HG02970 (cell line): Measurements from ENCODE around the gene ARPC2.

ENCODE experiments used
- ATAC-seq: cut with Tn5 transposase; IDR thresholded peaks from one replicate; pipeline ENCODE4 v1.9.1; 2021; ENCODE audit warnings: mild to moderate bottlenecking, moderate library complexity, moderate number of reproducible peaks; ENCODE audit not compliant: unreplicated experiment, low FRiP score

Gene ARPC2

DNA sequence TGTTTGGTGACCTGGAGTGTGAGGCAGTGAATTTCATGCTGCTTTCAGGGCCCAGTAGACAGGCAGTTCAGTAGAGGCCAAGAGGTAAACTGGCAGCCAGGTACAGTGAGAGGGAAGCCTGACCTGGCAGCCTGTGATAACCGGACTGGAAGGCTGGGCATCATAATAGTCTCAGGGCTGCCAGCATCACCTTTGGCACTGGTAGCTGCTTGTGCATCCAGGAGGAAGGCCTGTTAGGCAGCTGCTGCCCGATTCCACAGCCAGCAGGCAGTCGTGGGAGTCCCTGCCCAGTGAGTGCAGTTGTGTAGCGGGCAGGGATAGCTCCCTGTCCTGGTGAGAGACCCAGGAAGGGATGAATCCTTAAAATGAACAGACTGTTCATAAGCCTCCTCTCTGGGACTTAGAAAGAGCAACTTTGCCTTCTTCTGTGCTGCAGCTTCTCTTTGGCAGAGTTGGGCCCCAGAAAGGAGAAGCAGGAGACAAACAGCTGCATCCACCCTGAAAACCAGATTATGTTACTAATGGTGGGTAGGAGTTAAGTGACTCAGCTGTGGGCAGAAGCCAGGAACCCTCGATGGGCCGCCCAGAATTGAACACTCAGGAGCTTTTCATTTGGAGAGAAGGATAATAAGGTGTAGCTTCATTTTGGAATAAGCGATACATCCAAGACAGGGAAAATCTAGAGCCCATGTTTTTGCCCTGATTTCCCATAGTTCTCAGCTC lies 35.7 kb downstream of the ARPC2 start:
- no peak for ATAC-seq

DNA sequence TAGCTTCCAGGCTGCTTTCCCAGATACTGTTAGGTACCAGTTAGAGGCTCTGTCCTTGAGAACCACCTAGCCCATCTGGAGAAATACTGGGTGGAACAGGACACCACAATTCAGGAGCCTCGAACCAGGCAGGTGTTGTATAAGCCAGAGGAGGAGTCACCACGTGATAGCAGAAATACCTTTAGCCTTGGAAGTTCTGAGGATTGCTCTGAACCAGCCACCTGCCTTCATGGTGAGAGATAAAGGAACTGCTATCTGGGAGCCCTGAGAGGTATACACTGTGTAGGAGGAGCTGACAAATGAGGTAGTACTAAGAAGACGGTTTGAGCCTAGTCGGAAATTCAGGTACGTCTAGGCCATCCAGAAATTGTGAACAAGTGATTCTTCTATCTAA lies 36.2 kb downstream of the ARPC2 start:
- no peak for ATAC-seq

DNA sequence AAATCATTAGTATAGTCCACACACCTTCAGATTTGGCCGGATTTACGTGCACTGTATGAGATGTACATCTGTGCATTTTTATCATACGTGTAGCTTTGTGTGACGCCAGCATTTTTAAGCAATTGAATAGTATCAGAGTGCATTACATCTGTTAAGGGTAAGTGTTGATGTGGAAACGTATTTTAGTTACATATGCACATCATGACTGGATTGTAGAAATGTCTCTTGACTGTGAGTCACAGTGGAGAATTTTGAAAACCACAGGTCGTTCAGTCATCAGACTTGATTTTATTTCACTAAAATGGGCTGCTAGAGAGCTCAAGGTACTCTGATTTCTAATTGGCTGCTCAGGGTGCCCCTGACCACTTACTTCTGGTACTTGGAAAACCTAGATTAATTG lies 38.5 kb downstream of the ARPC2 start:
- no peak for ATAC-seq

DNA sequence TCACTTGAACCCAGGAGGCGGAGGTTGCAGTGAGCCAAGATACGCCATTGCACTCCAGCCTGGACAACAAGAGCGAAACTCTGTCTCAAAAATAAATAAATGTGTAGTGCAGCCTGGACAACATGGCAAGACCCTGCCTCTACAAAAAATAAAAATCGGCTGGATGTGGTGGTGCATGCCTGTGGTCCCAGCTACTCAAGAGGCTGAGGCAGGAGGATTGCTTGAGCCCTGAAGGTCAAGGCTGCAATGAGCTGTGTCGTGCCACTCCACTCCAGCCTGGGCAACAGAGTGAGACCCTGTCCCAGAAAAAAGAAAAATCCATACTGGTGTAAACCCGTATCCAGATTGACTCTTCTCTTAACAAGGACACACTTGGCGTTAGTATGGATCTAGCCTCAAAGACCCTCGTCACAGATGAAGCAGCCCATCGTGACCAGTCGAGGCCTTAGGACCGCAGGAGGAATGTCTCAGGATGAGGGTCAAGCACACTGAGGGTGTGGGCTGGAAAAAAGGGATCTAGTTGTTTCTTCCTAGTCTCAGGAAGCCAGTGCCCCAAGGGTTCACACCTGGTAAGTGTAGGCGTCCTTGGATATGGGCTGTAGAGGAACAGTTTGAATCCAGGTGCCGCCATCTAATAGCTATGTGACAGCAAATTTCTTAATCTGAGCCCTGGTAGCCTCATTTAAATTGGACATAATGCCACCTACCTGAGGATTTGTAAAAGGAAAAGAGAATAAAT lies 39.8 kb downstream of the ARPC2 start:
- peak; percentile 12 for ATAC-seq

DNA sequence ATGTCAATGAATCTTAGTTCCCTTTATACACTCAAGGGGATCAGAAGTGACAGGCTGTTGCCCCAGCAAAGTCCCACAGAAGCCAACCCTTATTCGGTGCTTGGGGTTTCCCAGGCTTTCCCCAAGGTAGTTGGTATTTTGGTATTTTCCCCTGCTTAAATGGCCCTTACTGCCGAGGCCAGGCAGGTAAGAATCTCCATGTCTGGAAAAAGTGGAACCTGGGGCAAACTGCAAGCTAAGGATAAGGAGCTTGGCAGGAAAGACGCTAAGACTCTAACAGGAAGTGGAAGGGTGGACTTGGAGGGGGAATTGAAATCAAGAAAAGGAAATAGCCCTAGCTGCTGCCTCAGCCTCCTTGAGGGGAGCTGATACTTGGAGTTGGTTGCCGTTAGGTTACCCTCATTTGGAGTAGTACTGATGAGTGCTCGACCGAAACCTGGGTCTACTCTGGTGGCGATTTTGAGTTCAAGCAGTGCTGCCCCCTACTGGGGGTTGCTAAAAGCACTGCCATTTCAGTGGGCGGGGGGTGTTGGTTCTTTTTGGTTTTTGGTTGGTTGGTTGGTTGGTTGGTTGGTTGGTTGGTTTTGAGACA lies 40.5 kb downstream of the ARPC2 start:
- peak; percentile 45 for ATAC-seq

DNA sequence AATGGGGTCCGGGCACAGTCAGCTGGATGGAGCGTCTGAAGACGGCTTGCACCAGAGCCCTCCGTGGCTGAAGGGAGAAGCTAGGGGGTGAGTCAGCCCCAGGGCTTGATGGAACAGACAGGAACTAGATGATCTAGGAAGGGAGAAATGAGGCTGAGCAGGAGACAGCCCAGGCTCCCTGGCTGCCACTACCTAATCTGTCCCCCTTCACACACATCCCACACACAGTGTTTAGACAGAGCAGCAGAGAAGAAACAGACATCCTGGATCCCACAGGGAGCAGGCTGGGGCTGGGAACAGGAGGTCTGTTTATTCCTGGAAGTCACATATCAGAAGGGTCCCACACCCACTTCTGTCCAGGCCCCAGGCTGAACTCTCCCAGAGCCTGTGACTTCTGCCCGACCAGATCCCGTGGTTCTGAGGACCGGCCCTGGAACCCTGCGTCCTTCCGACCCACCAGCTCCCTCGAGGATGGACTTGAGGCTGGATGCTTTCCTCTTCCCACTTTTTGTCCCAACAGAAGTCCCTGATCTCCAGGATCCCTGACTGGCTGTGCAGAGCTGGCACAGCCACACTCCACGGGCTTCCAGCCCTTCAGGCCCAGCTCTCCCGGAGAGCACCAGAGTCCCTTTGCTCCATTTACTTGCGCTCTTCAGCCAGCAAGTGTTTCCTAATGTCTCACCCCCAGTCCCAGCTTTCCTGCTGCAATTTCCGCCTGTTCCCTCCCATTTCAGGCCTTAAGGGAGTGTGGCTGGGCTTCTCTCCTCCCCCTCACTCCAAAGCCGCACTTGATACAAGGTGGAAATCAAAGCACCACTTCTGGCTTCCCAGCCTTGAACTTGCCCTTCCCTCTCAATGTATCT lies 42.3 kb downstream of the ARPC2 start:
- ATAC-seq: no peak

DNA sequence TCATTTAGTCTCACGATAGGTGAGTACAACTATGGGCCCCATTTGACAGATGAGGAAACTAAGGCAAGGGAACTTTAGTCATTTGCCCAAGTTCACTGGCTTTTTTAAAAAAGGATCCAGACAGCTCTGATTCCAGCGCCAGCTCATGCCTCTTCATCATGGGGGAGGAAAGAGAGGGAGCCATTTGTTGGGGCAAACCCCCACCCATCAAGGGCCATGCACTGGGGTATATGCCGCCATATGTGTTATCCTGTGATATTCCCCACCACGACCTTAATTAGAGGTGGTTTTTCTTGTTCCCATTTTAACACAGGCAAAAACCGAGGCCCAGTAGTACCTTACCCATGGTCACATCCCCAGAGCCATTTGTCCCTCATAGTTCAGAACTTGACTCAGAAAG lies 43.2 kb downstream of the ARPC2 start:
- no peak for ATAC-seq

DNA sequence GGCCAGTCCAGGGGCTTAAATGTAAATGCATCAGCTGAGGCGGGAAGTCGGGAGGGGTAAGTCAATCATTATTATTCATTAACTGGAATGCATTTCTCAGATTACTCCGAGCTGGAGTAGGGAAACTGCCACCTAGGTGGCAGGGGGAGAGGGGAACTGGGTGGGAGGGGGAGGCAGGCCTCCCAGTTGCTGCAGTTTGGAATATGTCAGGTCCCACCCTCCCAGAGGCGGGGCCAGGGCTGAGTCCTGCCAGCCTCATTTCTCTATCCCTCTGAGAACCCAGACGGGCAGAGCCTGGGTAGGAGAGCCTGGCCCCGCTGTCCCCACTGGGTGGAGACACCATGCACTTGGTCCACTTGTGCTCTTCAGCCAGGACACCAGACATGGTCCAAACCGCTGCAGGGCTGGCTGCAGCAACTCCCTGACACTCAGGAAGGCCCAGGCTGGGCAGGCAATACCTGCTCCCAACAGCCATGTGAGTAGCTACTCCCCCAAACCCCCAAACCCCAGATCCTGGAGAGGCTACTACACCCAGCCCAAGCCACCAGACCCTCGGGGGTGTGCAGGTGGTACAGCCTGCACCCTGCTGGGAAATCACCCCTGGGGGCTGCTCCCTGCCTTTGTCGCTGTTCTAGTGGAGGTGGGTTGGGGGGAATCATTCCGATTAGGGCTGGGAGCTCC lies 43.9 kb downstream of the ARPC2 start, which contains the start of gene GPBAR1:
Gene GPBAR1, plus strand, starts transcription at position 274 of the 681 bp plus-strand sequence. CDS start 1,710 bp downstream, outside the sequence.
- ATAC-seq: no peak

DNA sequence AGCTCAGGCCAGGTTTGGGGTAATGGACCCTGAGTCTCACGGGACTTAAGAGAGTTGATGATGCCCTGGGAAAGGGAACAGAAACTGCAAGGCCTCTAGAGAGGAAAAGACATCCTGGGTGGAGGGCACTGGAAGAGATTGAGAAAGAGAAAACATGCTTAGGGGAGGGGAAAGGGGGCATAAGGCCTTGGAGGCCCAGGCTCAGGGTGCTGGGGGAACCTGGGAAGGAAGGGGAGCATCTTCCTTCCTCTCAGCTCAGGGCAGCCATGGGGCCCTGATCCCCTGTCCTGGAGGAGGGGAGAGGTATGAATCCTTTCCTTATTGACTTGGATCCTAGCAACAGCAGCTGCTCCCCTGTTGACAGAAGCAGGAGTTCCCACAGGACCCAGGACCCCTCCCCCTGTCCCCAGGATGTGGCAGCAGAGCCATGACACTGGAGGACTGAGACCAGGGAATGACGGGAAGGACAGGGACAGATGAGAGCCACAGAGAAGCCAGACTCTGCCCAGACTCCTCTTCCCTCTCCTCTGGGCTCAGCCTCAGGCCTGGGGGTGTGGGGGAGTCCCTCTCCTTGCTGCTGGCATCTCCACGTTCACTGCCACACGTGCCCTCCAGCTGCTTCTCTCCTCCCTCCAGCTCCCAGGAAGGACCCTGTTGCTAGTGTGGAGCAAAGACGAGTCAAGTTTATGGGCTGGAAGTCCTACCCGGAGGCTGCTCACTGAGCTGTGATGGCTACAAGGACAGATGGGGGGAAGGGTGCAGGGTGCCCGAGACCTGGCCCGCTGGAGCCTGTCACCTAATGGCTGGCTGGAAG lies 44.6 kb downstream of the ARPC2 start:
- ATAC-seq: no peak

DNA sequence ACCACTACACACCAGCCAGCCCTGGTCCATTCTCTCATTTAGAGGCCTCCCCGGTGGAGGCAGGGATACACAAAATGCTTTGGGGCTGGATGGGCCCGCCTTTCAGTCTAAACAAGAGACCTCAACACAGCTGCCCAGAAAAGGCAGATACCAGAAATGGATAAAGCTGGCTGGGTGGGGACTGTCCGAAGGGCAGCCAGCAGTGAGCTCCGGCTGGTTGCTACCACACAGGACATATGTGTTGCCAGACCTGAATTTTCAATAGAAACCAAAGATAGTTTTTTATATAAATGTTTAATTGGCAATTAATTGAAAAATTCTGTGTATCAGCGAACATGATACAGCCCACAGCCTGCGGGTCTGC lies 45.2 kb downstream of the ARPC2 start:
- no peak for ATAC-seq

DNA sequence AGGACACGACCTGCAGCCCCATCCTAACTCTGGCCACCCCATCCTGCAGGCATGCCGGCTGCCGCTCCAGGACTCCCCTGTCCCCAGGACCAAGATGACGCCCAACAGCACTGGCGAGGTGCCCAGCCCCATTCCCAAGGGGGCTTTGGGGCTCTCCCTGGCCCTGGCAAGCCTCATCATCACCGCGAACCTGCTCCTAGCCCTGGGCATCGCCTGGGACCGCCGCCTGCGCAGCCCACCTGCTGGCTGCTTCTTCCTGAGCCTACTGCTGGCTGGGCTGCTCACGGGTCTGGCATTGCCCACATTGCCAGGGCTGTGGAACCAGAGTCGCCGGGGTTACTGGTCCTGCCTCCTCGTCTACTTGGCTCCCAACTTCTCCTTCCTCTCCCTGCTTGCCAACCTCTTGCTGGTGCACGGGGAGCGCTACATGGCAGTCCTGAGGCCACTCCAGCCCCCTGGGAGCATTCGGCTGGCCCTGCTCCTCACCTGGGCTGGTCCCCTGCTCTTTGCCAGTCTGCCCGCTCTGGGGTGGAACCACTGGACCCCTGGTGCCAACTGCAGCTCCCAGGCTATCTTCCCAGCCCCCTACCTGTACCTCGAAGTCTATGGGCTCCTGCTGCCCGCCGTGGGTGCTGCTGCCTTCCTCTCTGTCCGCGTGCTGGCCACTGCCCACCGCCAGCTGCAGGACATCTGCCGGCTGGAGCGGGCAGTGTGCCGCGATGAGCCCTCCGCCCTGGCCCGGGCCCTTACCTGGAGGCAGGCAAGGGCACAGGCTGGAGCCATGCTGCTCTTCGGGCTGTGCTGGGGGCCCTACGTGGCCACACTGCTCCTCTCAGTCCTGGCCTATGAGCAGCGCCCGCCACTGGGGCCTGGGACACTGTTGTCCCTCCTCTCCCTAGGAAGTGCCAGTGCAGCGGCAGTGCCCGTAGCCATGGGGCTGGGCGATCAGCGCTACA lies 45.9 kb downstream of the ARPC2 start:
- no peak for ATAC-seq

DNA sequence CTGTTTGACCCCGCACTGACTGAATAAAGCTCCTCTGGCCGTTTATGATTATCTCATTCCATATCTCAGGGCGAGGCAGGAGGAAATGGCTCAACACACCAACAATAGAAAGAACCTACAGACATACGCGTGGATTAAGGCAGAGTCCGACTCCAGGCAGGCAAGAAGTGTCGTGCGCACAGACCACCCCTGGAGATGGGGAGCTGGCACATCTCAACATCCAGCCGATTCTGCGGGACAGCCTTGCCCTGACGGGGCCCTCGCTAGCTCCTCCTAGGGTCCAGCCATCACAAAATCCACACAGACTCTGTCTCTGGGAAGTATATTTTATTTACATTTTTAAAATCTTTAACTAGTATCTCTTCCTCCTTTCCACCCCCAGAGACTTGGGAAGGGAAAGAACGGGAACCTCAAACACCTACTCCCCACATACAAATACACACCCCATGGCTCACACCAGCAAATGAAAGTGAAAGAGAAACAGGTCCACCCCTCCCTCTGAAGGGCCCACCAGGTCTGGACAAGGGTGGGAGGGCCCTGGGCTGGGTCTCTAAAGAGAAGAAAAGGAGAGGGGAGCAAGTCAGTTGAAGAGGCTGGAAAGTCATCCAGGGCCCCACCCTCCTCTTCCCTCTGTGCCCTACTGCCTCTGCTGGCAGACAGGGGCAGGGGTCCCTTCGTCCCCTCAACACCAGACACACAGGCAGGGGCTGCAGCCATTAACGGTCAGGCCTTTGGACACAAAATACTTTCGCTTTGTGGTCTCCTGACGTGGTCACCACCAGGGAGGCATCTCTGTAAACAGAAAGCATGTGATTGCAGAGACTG lies 47.0 kb downstream of the ARPC2 start:
- ATAC-seq: no peak

DNA sequence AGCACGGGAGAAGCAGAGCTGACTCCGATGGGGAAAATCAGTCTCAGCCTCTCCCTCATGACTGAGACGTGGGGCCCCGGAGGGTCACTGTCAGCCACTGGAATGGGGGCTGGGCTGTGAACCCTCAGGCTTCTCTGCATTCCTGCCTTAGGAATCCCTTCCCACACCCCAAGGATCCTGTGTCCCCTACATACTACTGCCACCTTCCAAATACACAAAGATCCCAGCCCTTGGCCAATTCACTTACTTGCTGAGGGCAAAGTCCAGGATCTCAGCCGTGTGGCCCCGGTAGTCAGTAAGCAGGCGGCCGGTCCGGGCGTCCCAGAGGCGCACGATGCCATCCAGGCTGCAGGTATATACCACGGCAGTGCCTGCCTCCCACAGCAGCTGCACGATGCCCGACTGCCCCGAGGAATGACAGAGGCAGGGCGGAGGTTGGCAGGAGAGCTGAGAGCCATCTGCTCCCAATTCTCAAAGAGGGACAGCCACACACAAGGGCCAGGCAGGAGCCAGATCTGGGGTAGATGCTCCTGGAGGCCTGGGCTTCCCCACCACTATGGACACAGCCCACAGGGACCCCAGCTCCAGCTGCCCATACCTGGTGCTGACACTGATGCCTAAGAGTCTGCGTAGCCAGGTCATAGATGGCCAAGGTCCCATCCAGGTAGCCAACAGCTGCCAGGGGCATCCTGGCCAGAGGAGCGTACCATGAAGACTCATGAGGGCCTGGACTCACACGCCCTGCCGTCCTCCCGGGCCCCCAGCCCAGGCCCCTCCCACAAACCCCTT lies 48.0 kb downstream of the ARPC2 start:
- ATAC-seq: no peak

DNA sequence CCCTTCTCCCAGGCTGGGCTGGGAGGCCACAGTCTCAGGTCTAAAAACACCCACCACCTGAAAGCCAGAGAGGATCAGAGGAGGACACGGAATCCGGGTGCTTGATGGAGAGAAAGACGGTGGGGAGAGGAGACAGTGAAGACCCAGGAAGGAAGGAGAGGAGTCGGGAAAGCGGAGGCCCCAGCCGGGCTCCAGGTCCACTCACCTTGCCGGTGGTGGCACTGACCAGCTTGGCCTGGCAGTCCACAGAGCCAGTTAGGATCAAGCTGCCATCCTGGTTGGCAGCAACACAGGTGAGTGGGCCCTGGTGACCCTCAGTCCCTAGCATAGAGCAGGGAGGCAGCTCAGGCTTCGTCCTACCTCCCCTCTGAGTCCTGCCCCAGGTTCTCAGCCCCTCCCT lies 48.6 kb downstream of the ARPC2 start:
- ATAC-seq: no peak

DNA sequence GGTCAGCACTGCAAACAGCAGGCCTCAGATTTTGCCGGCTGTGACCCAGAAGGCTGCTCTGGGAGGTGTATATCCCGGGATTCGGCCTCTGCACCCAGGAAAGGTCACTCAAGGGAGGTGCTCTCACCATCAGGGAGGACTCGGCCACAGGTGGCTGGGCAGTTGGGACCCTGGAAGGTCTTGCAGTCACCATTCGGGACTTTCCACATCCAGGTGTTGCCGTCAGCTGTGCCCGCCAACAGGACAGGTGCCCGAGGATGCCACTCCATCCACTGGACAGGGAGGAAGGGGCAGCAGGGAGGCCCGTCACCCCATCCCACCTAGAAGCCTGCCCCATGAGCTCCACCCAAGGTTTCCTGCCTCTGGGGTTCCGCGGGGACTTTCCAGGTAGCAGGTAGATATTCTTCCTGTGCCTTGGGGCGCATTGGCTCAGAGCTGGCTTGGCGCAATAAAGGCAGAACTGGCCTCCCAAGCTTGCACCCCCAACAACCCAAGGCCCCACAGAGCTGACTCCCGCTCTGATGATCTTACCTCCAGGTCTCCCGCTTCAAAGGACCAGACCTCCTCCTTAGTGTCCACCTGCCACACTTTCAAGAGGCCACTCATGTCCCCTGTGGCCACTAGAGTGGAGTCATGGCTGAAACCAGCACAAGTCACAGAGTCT lies 49.5 kb downstream of the ARPC2 start:
- no peak for ATAC-seq

DNA sequence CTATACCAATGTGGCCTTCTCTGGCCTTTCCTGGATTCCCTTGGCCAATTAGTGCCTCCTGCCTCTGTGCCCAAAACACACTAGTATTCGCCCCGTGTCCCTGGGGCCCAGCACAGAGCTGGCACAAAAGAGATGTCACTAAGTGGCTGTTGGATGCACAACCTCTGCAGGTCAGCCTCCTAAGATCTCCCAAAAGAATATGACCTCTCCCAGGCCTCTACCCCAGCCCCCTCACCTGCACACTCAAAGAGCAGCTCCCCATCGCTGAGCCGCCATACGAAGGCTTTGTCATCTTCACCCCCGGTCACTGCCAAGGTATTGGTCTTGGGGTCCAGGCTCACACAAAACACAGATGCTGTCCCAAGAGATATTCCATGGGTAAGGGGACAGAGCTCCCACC lies 50.3 kb downstream of the ARPC2 start:
- no peak for ATAC-seq
